GM12878 (cell line): ENCODE measurements around the gene CALHM4. TPM values are rescaled to one million over a fixed set of nuclear protein-coding genes. Genes with fewer than 3 reads are reported as not detected.

Experiments
- ATAC-seq: fragments of 200-7000 bp; cut with Tn5 transposase; 3 replicates; pipeline ENCODE4 v1.9.1; 2020; ENCODE audit warnings: mild to moderate bottlenecking, moderate library complexity
- BruUV-seq: library from RNA; stranded (reverse); fragments of 400-500 nt; replicated peaks from 2 replicates; lab custom pipeline; 2021; lab: Mats Ljungman, UMichigan
- CTCF ChIA-PET: fragments of 300-600 bp; sonication (Branson Sonifier 250); formaldehyde crosslinking; extraction: SDS; loops from one replicate; lab custom pipeline; 2021; ENCODE audit warnings: inconsistent platforms; lab: Yijun Ruan, JAX
- POLR2A ChIA-PET: fragments of 350-600 bp; formaldehyde crosslinking; extraction: SDS; loops from one replicate; lab custom pipeline; 2021; ENCODE audit warnings: inconsistent platforms; lab: Charles Lee
- RAD21 ChIA-PET: fragments of 300-600 bp; sonication (Branson Sonifier 250); formaldehyde crosslinking; loops from one replicate; lab custom pipeline; 2023; ENCODE audit warnings: antibody characterized with exemption; ENCODE audit not compliant: unreplicated experiment; lab: Charles Lee
- SMC1A ChIA-PET: fragments of 300-600 bp; sonication (Branson Sonifier 250); formaldehyde crosslinking; loops from one replicate; lab custom pipeline; 2023; ENCODE audit not compliant: unreplicated experiment, uncharacterized antibody; lab: Charles Lee
- DNase-seq: peaks from one replicate; pipeline ENCODE4 v3.0.0-alpha.2; 2011; ENCODE audit warnings: low read depth, low spot score
- FAIRE-seq: peaks from 3 replicates; lab custom pipeline; 2011; peaks lifted over from hg19 to GRCh38; lab: Jason Lieb, UNC
- H2AFZ ChIP-seq: 2 replicates; pipeline ENCODE4 v1.6.0; 2011; ENCODE audit warnings: low read depth, low read length, control low read depth; ENCODE audit not compliant: control insufficient read depth
- H3K27ac ChIP-seq: 2 replicates; pipeline ENCODE4 v1.5.1; 2011; ENCODE audit warnings: control low read depth; ENCODE audit not compliant: control insufficient read depth, insufficient read depth
- H3K27me3 ChIP-seq, 2 experiments: replicated peaks in 1 of 2; 2 replicates each; pipeline versions ENCODE4 v1.6.0 to v1.6.1; 2011; ENCODE audit warnings: low read length in 1 of 2; ENCODE audit not compliant: control insufficient read depth in 2 of 2, insufficient read depth in 2 of 2
- H3K36me3 ChIP-seq, 2 experiments: 2 replicates each; pipeline ENCODE4 v1.5.1; 2011; ENCODE audit warnings: low read length in 1 of 2; ENCODE audit not compliant: control insufficient read depth in 2 of 2, insufficient read depth in 2 of 2
- H3K4me1 ChIP-seq: 2 replicates; pipeline ENCODE4 v1.6.1; 2011; ENCODE audit warnings: mild to moderate bottlenecking, low read length, moderate library complexity, mixed read lengths; ENCODE audit not compliant: control insufficient read depth, insufficient read depth
- H3K4me2 ChIP-seq: 2 replicates; pipeline ENCODE4 v1.6.0; 2011; ENCODE audit warnings: control low read depth; ENCODE audit not compliant: control insufficient read depth, insufficient read depth
- H3K4me3 ChIP-seq: fragments of 200-600 bp; sonication (generic); 2 replicates; pipeline ENCODE4 v1.5.1; 2016
- H3K79me2 ChIP-seq: 2 replicates; pipeline ENCODE4 v1.6.0; 2011; ENCODE audit warnings: low read length; ENCODE audit not compliant: control insufficient read depth, insufficient read depth
- H3K9ac ChIP-seq: 2 replicates; pipeline ENCODE4 v1.8.0; 2011; ENCODE audit warnings: low read length, control low read depth, mixed read lengths; ENCODE audit not compliant: control insufficient read depth, insufficient read depth
- H3K9me3 ChIP-seq: replicated peaks from 3 replicates; pipeline ENCODE4 v1.5.1; 2011; ENCODE audit warnings: mild to moderate bottlenecking, low read length; ENCODE audit not compliant: control insufficient read depth, insufficient read depth
- H4K20me1 ChIP-seq: 2 replicates; pipeline ENCODE4 v1.6.0; 2011; ENCODE audit not compliant: control insufficient read depth, insufficient read depth
- ATF7 ChIP-seq: fragments of 450-650 bp; IDR thresholded peaks from 2 replicates; pipeline ENCODE4 v1.6.1; 2016; ENCODE audit warnings: low read depth, mild to moderate bottlenecking
- CEBPZ ChIP-seq: fragments of 150-350 bp; IDR thresholded peaks from 2 replicates; pipeline ENCODE4 v1.6.1; 2016; ENCODE audit warnings: low read depth, low read length
- HDAC2 ChIP-seq: fragments of 200-600 bp; sonication (generic); IDR thresholded peaks from 2 replicates; pipeline ENCODE4 v1.6.1; 2017
- IRF3 ChIP-seq: fragments of 450-650 bp; IDR thresholded peaks from 2 replicates; pipeline ENCODE4 v1.6.1; 2014; ENCODE audit warnings: mild to moderate bottlenecking
- NRF1 ChIP-seq: conservative IDR thresholded peaks from 2 replicates; pipeline ENCODE4 v1.6.1; 2011; ENCODE audit warnings: mild to moderate bottlenecking, low read depth, low read length, improper control_type of control experiment
- RCOR1 ChIP-seq: conservative IDR thresholded peaks from 2 replicates; pipeline ENCODE4 v1.6.1; 2012; ENCODE audit warnings: low read depth, low read length, improper control_type of control experiment
- SIN3A ChIP-seq: IDR thresholded peaks from 2 replicates; pipeline ENCODE4 v1.6.1; 2012; ENCODE audit warnings: low read depth, low read length, improper control_type of control experiment
- STAT3 ChIP-seq: IDR thresholded peaks from 2 replicates; pipeline ENCODE4 v1.6.1; 2011; ENCODE audit warnings: low read depth, low read length, improper control_type of control experiment
- TCF7 ChIP-seq: IDR thresholded peaks from 2 replicates; pipeline ENCODE4 v1.6.1; 2014; ENCODE audit warnings: antibody characterized with exemption, borderline replicate concordance
- ZBTB33 ChIP-seq: fragments of 450-650 bp; IDR thresholded peaks from 2 replicates; pipeline ENCODE4 v1.6.1; 2017; ENCODE audit warnings: mild to moderate bottlenecking
- WGBS: methylation state at CpG from one replicate; pipeline ENCODE4 v1.1.6; 2016; ENCODE audit warnings: low lambda C conversion rate; ENCODE audit not compliant: insufficient replicate concordance, insufficient coverage; ENCODE audit errors: missing lambda C conversion rate; 5-methylcytosine and 5-hydroxymethylcytosine counted together
- in situ Hi-C: fragments of 300-500 bp; cut with MboI; formaldehyde crosslinking; loops from 9 replicates; pipeline ENCODE4 v1.14.3; 2018; ENCODE audit warnings: mixed read lengths
- intact Hi-C: fragments of 100-400 bp; cut with micrococcal nuclease; formaldehyde crosslinking; loops from one replicate; pipeline ENCODE4 v1.14.2; 2022; ENCODE audit not compliant: unreplicated experiment
- polyA plus RNA-seq, 11 experiments: library from polyadenylated mRNA; depleted of rRNA in 4 of 11; unstranded in 6 of 11; stranded (reverse) in 5 of 11; fragments of >200 nt; fragmentation: Nextera tagmentation in 4 of 11; fragmentation: Illumina TruSeq in 1 of 11; extraction: Ambion mirVana in 4 of 11; extraction: Trizol in 1 of 11; gene quantifications; 1 replicate in 1 of 11; 2 replicates in 10 of 11; pipeline versions ENCODE4 v1.2.1 to v1.2.3, GENCODE V29; 2011 to 2016; ENCODE audit warnings: inconsistent platforms in 2 of 11, missing spikeins in 2 of 11, low read depth in 1 of 11
- total RNA-seq, 4 experiments: library from RNA; depleted of rRNA in 3 of 4; stranded (reverse); fragments of >200 nt in 3 of 4; fragmentation: Illumina TruSeq in 1 of 4; extraction: Trizol in 1 of 4; gene quantifications; 2 replicates each; pipeline versions ENCODE4 v1.2.1 to v1.2.3, GENCODE V29; 2013 to 2021

Gene CALHM4
- total and polyA plus RNA-seq, 10 of the 15 experiments (the other 5 are each of a cell fraction or from before 2014, with no cell fraction given): not detected

- no peak for TF ChIP-seq CEBPZ
- TF ChIP-seq STAT3: no peak
Measured at GRCh38 chr6:116572162-116572561, 18.6 kb downstream of the CALHM4 start (continued).

GRCh38 chr6:116575227-116575626 is 21.7 kb downstream of the CALHM4 start:
- no TSS peak for BruUV-seq
- Histone ChIP-seq H3K9me3 (no peaks in the 10 kb centered on the region), H4K20me1 (no peaks in the 10 kb centered on the region), H3K4me3 (no peak overlapping the region), H3K27ac (no peak overlapping the region), H3K9ac (no peak overlapping the region), H3K79me2 (peaks cover 48% of the 10 kb centered on the region), H3K27me3 (no peaks in the 10 kb centered on the region), H3K4me1 (no peaks in the 10 kb centered on the region; the same call in 1 of the 2 replicates), H3K36me3 (0 out of 4 replicates have a peak, but pooled peaks cover 0 to 12% of the 10 kb centered on the region in 2 experiments), H2AFZ (no peak overlapping the region), H3K4me2 (no peak overlapping the region)
- ChIA-PET SMC1A (no interaction called here), RAD21 (no interaction called here), CTCF (no interaction called here), POLR2A (no interaction called here)
- ATAC-seq: no peak
- whole genome bisulfite sequencing: 94% methylated on average over 2 of the region's 2 CpGs
- DNase-seq: no peak
- FAIRE-seq: no peak
- intact Hi-C loops (no loop called here), in situ Hi-C loops (no loop called here)
- TF ChIP-seq IRF3 (no peak), ZBTB33 (no peak), HDAC2 (no peak), NRF1 (no peak), RCOR1 (no peak), SIN3A (no peak), CEBPZ (no peak), ATF7 (no peak), TCF7 (no peak)
